ENCODE measurements around the gene CHST11. TPM values are rescaled to one million over a fixed set of nuclear protein-coding genes. Genes with fewer than 3 reads are reported as not detected.

CHST11 gene
- total and polyA plus RNA-seq, 10 of the 15 experiments (the other 5 are each of a cell fraction or from before 2014, with no cell fraction given): 1.9 to 38.1 (median 17.2) TPM

DNA sequence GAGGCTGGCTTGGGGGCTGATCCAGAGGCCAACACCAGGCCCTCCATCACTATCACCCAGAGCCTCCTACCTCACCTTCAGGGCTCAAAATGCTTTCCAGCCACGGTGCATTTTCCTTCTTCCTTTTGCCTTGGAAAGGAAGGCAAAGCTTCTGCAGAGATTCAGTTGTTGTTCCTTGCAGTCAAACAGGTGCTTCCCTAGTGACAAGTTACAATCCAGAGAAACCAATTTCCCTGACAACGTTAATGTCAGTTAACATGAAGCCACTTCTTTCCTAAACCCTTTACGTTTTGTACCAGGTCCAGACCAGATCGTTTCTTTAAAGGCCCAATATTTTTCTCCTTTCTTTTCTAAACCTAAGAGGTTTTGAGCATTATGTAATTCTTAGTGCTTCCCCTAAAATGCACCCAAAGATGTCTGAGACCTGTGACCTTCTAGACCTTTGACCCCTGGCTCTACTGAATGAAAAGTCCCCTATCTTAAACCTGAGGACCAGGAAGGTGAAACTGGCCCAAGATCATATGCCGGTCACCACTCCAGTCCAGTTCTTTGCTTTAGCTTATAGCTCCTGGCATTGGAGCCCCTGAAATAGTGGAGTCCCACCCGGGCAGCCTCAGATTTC, 289.8 kb downstream of the CHST11 start:
- FAIRE-seq (no peak), DNase-seq (ENCODE audit: low read depth, low spot score) (no peak), ATAC-seq (no peak)
- intact Hi-C loops (cut with micrococcal nuclease; ENCODE audit: unreplicated experiment) (no loop called here), in situ Hi-C loops (cut with MboI) (no loop called here)
- Histone ChIP-seq H3K79me2 (ENCODE audit: control insufficient read depth, insufficient read depth, low read length) (peaks cover 12% of the 10 kb centered on the region), H3K9me3 (replicated peaks; ENCODE audit: control insufficient read depth, insufficient read depth, low read length) (no peaks in the 10 kb centered on the region; the same call in 1 of the 3 replicates), H4K20me1 (ENCODE audit: control insufficient read depth, insufficient read depth) (no peaks in the 10 kb centered on the region), H3K4me2 (ENCODE audit: control insufficient read depth, insufficient read depth) (no peak overlapping the region), H3K27me3 (replicated peaks in 1 of 2; ENCODE audit: control insufficient read depth in 2 of 2, insufficient read depth in 2 of 2, low read length in 1 of 2) (no peaks in the 10 kb centered on the region), H3K36me3 (ENCODE audit: control insufficient read depth in 2 of 2, insufficient read depth in 2 of 2, low read length in 1 of 2) (peaks cover 0 to 4% of the 10 kb centered on the region in 2 experiments; a peak in 2 of 4 replicates), H3K27ac (ENCODE audit: control insufficient read depth, insufficient read depth) (no peak overlapping the region), H3K9ac (ENCODE audit: control insufficient read depth, insufficient read depth, low read length) (no peak overlapping the region), H3K4me1 (ENCODE audit: control insufficient read depth, insufficient read depth, low read length) (peaks cover 46% of the 10 kb centered on the region), H3K4me3 (no peak overlapping the region), H2AFZ (ENCODE audit: control insufficient read depth, low read depth, low read length) (no peak overlapping the region)
- no TSS peak for BruUV-seq (replicated peaks)
- WGBS (ENCODE audit: insufficient coverage, insufficient replicate concordance, low lambda C conversion rate, missing lambda C conversion rate): 96% methylated on average over 6 of the region's 6 CpGs
- POLR2A ChIA-PET: no interaction called here
- TF ChIP-seq NR2C1 (IDR thresholded peaks at IDR 0.05): peak; percentile 60
- peak; percentile 57; the same call in 1 of the 2 replicates for TF ChIP-seq NR2F1 (conservative IDR thresholded peaks at IDR 0.05)
- TF ChIP-seq RBBP5 (conservative IDR thresholded peaks at IDR 0.05): no peak
- TF ChIP-seq TBL1XR1 (IDR thresholded peaks at IDR 0.05; ENCODE audit: low read depth, low read length): no peak
- TF ChIP-seq PAX5 (IDR thresholded peaks at IDR 0.05; ENCODE audit: borderline replicate concordance, low read depth, low read length): no peak
- TF ChIP-seq, protein P1, sequence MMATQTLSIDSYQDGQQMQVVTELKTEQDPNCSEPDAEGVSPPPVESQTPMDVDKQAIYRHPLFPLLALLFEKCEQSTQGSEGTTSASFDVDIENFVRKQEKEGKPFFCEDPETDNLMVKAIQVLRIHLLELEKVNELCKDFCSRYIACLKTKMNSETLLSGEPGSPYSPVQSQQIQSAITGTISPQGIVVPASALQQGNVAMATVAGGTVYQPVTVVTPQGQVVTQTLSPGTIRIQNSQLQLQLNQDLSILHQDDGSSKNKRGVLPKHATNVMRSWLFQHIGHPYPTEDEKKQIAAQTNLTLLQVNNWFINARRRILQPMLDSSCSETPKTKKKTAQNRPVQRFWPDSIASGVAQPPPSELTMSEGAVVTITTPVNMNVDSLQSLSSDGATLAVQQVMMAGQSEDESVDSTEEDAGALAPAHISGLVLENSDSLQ (IDR thresholded peaks at IDR 0.05): no peak
- TF ChIP-seq RCOR1 (conservative IDR thresholded peaks at IDR 0.05; ENCODE audit: low read depth, low read length): no peak
- TF ChIP-seq FOS (IDR thresholded peaks at IDR 0.05; ENCODE audit: borderline replicate concordance, extremely low read depth, insufficient read length): no peak
- RAD21 ChIA-PET (ENCODE audit: unreplicated experiment): interaction anchor here (1.5 kb wide), 1 partner anchor 76 kb away, joined by 6 read pairs; no protein-coding TSS in a partner anchor
- CTCF ChIA-PET: interaction anchor here (0.9 to 1.6 kb wide), 2 partner anchors 35 to 44 kb away, joined by 3 to 5 read pairs; no protein-coding TSS in a partner anchor
- SMC1A ChIA-PET (ENCODE audit: uncharacterized antibody, unreplicated experiment): interaction anchor here (0.6 to 1.0 kb wide), 5 partner anchors 18 to 360 kb away, joined by 3 read pairs; no protein-coding TSS in a partner anchor
